ENCODE measurements around the gene MLKL.

- no peak for TF ChIP-seq ZNF274 (IDR thresholded peaks at IDR 0.05; ENCODE audit: low read depth, low read length)
- no peak for TF ChIP-seq SUZ12 (IDR thresholded peaks at IDR 0.05; ENCODE audit: extremely low read depth, insufficient read depth, insufficient read length)
Observed at GRCh38 chr16:74709441-74709877, 8.8 kb upstream of the MLKL start.
